A549 (cell line): ENCODE results near the gene SRF. TPM values are rescaled to one million over a fixed set of nuclear protein-coding genes. Genes with fewer than 3 reads are reported as not detected.
A peak's percentile ranks its signal among the peaks of the same experiment; 100 is the strongest.

Source experiments
- ATAC-seq, 2 experiments: fragments of 200-7000 bp in 1 of 2; fragments of >200 bp in 1 of 2; cut with Nextera tagmentation in 1 of 2; cut with Tn5 transposase in 1 of 2; 3 replicates each; pipeline versions ENCODE4 v1.8.0 to v1.9.1; 2018 to 2020; ENCODE audit warnings: mild to moderate bottlenecking in 1 of 2, moderate library complexity in 1 of 2
- CTCF ChIA-PET: fragments of 300-600 bp; sonication (Branson Sonifier 250); formaldehyde crosslinking; extraction: SDS; loops from one replicate; lab custom pipeline; 2021; ENCODE audit warnings: antibody characterized with exemption, inconsistent platforms; lab: Yijun Ruan, JAX
- POLR2A ChIA-PET: fragments of 350-600 bp; formaldehyde crosslinking; extraction: SDS; loops from one replicate; lab custom pipeline; 2021; ENCODE audit warnings: antibody characterized with exemption, inconsistent platforms; lab: Yijun Ruan, JAX
- DNase-seq, 2 experiments: peaks; one replicate each; pipeline versions ENCODE4 v3.0.0 to v3.0.0-alpha.2; 2011 to 2016; ENCODE audit warnings: low read depth in 1 of 2, low spot score in 1 of 2
- FAIRE-seq: peaks from 2 replicates; lab custom pipeline; 2011; peaks lifted over from hg19 to GRCh38; lab: Jason Lieb, UNC
- H3K27ac ChIP-seq, 2 experiments: fragments of >200 bp; sonication (Bioruptor Twin); formaldehyde crosslinking; 3 replicates each; pipeline ENCODE4 v1.5.1; 2016 to 2017
- H3K4me1 ChIP-seq: fragments of >200 bp; sonication (Bioruptor Twin); formaldehyde crosslinking; 3 replicates; pipeline ENCODE4 v1.6.1; 2016
- H3K4me2 ChIP-seq: fragments of >200 bp; sonication (Bioruptor Twin); formaldehyde crosslinking; 3 replicates; pipeline ENCODE4 v1.6.1; 2016
- H3K4me3 ChIP-seq: fragments of >200 bp; sonication (Bioruptor Twin); formaldehyde crosslinking; 3 replicates; pipeline ENCODE4 v1.5.1; 2016
- H3K9me3 ChIP-seq: fragments of >200 bp; sonication (Bioruptor Twin); formaldehyde crosslinking; 3 replicates; pipeline ENCODE4 v1.6.1; 2016
- CBX2 ChIP-seq: fragments of 200-600 bp; sonication (generic); IDR thresholded peaks from 2 replicates; pipeline ENCODE4 v1.6.1; 2016; ENCODE audit warnings: low read depth, mild to moderate bottlenecking, borderline replicate concordance
- CHD4 ChIP-seq: fragments of 200-600 bp; sonication (generic); IDR thresholded peaks from 2 replicates; pipeline ENCODE4 v1.6.1; 2016; ENCODE audit warnings: antibody characterized with exemption, mild to moderate bottlenecking, borderline replicate concordance
- EHMT2 ChIP-seq: fragments of 200-600 bp; sonication (generic); IDR thresholded peaks from 2 replicates; pipeline ENCODE4 v1.6.1; 2016; ENCODE audit warnings: antibody characterized with exemption, low read depth, mild to moderate bottlenecking, moderate library complexity
- GATA3 ChIP-seq: IDR thresholded peaks from 2 replicates; pipeline ENCODE4 v1.6.1; 2012; ENCODE audit warnings: borderline replicate concordance
- JUN ChIP-seq, 2 experiments: fragments of >200 bp; sonication (Bioruptor Twin); formaldehyde crosslinking; IDR thresholded peaks; 2 replicates in 1 of 2; 3 replicates in 1 of 2; pipeline ENCODE4 v1.6.1; 2016 to 2017
- MYC ChIP-seq: IDR thresholded peaks from 2 replicates; pipeline ENCODE4 v1.6.1; 2012; ENCODE audit warnings: mild to moderate bottlenecking, inconsistent platforms, low read length, improper control_type of control experiment, borderline replicate concordance
- PHF8 ChIP-seq: fragments of 200-600 bp; sonication (generic); IDR thresholded peaks from 2 replicates; pipeline ENCODE4 v1.6.1; 2016; ENCODE audit warnings: low read depth, mild to moderate bottlenecking, antibody characterized with exemption, moderate library complexity, borderline replicate concordance
- POLR2A ChIP-seq: IDR thresholded peaks from 2 replicates; pipeline ENCODE4 v1.6.1; 2012; ENCODE audit warnings: mild to moderate bottlenecking, low read length
- RCOR1 ChIP-seq: fragments of 150-350 bp; IDR thresholded peaks from 2 replicates; pipeline ENCODE4 v1.6.1; 2014; ENCODE audit warnings: antibody characterized with exemption, low read length, low read depth
- RNF2 ChIP-seq: fragments of 200-600 bp; sonication (generic); IDR thresholded peaks from 2 replicates; pipeline ENCODE4 v1.6.1; 2016; ENCODE audit warnings: low read depth, mild to moderate bottlenecking, antibody characterized with exemption, moderate library complexity, borderline replicate concordance
- SREBF2 ChIP-seq: fragments of 450-650 bp; IDR thresholded peaks from 2 replicates; pipeline ENCODE4 v1.6.1; 2014; ENCODE audit warnings: mild to moderate bottlenecking, moderate library complexity
- TP53 ChIP-seq: fragments of 250-450 bp; sonication (Bioruptor Pico); IDR thresholded peaks from 2 replicates; pipeline ENCODE4 v1.5.0; 2021; ENCODE audit warnings: mild to moderate bottlenecking, moderate library complexity
- ZNF302 ChIP-seq: fragments of 250-450 bp; sonication (Bioruptor Pico); IDR thresholded peaks from 2 replicates; pipeline ENCODE4 v1.9.0; 2021; ENCODE audit warnings: inconsistent platforms, mild to moderate bottlenecking, moderate library complexity
- WGBS: methylation state at CpG from one replicate; pipeline ENCODE4 v1.1.6; 2017; ENCODE audit errors: missing lambda C conversion rate; 5-methylcytosine and 5-hydroxymethylcytosine counted together
- polyA plus RNA-seq, 4 experiments: library from polyadenylated mRNA; depleted of rRNA in 3 of 4; stranded (reverse); fragments of >200 nt; fragmentation: RNase III in 1 of 4; extraction: RNeasy Plus Mini Kit Qiagen cat#74134 plus additional on column Dnase treatment in 1 of 4; gene quantifications; 2 replicates in 3 of 4; 3 replicates in 1 of 4; pipeline ENCODE4 v1.2.3, GENCODE V29; 2011 to 2017
- TF ChIP-seq, protein P1 (sequence below): fragments of >200 bp; sonication (Bioruptor Twin); formaldehyde crosslinking; IDR thresholded peaks from 3 replicates; pipeline ENCODE4 v1.5.1; 2016
- TF ChIP-seq, protein P2 (sequence below): fragments of 150-350 bp; IDR thresholded peaks from 2 replicates; pipeline ENCODE4 v1.6.1; 2014; ENCODE audit warnings: low read depth, mild to moderate bottlenecking, low read length
- TF ChIP-seq, protein P3 (sequence below): IDR thresholded peaks from 2 replicates; pipeline ENCODE4 v1.6.1; 2012; ENCODE audit warnings: low read depth, borderline replicate concordance
- TF ChIP-seq, protein P4 (sequence below): IDR thresholded peaks from 2 replicates; pipeline ENCODE4 v1.6.1; 2012
- TF ChIP-seq, protein P5 (sequence below): fragments of 200-600 bp; sonication (generic); IDR thresholded peaks from 2 replicates; pipeline ENCODE4 v1.6.1; 2016; ENCODE audit warnings: antibody characterized with exemption, mild to moderate bottlenecking, moderate library complexity
- TF ChIP-seq, protein P6 (sequence below): fragments of >200 bp; sonication (Bioruptor Twin); formaldehyde crosslinking; IDR thresholded peaks from 3 replicates; pipeline ENCODE4 v1.6.1; 2016
- TF ChIP-seq, protein P7 (sequence below): fragments of 450-650 bp; IDR thresholded peaks from 2 replicates; pipeline ENCODE4 v1.6.1; 2014; ENCODE audit warnings: antibody characterized with exemption

The SRF gene
- polyA plus RNA-seq, 2 of the 4 experiments (the other 2 are of a cell fraction): 14.0 to 16.7 TPM

DNA sequence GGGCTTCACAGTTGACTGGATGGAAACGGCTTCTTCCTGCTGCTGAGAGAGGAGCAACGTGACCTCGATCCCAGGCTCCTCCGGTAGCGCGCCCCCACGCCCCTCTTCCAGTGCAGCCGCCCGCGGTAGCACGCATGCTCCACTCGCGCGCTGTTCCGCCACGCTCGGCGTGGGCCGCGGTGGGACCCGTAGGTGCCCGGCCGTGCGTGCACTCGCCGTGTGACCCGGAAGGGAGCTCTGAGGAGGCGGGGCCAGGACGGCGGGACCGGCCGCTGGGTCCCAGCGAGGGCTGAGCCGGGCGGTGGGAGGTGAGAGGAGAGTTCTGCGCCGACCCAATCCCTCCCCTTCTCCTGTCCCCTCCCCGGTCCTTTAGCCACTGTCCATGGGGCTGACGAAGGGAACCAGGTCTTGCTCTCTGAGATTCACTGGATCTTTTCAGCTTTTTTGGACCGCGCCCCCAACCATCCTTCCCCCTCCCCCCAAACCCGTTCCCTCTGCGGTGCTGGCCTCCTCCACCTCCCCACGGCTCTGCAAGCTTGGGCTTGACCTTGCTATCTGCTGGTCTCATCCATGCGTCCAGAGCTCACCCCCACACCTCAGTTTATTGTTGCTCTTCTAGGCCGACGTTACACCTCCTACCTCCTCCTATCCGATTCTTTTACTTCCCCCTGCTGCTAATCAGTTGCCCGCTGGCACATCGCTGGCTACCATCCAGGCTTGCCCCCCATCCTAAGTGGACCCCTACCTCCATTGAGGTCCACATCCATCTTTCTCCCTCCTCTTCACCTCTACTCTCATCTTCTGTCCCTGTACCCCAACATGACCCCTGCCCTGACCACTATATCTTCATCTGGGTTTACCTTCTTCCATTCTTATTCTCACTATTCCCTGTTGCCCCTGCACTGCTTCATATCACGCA is 11.1 kb downstream of the SRF start, which contains the start of gene CUL9:
CUL9 (plus strand) TSS at position 255 of the 919 bp plus-strand sequence. CDS start 2,115 bp downstream, outside the sequence.
- peak within 1 kb of the TSS; percentile 93 for H3K4me2 ChIP-seq
- TF ChIP-seq, protein P1, sequence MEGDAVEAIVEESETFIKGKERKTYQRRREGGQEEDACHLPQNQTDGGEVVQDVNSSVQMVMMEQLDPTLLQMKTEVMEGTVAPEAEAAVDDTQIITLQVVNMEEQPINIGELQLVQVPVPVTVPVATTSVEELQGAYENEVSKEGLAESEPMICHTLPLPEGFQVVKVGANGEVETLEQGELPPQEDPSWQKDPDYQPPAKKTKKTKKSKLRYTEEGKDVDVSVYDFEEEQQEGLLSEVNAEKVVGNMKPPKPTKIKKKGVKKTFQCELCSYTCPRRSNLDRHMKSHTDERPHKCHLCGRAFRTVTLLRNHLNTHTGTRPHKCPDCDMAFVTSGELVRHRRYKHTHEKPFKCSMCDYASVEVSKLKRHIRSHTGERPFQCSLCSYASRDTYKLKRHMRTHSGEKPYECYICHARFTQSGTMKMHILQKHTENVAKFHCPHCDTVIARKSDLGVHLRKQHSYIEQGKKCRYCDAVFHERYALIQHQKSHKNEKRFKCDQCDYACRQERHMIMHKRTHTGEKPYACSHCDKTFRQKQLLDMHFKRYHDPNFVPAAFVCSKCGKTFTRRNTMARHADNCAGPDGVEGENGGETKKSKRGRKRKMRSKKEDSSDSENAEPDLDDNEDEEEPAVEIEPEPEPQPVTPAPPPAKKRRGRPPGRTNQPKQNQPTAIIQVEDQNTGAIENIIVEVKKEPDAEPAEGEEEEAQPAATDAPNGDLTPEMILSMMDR: no peak
- no peak for TF ChIP-seq RNF2
- TF ChIP-seq, protein P2, sequence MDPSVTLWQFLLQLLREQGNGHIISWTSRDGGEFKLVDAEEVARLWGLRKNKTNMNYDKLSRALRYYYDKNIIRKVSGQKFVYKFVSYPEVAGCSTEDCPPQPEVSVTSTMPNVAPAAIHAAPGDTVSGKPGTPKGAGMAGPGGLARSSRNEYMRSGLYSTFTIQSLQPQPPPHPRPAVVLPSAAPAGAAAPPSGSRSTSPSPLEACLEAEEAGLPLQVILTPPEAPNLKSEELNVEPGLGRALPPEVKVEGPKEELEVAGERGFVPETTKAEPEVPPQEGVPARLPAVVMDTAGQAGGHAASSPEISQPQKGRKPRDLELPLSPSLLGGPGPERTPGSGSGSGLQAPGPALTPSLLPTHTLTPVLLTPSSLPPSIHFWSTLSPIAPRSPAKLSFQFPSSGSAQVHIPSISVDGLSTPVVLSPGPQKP: no peak
- TF ChIP-seq, protein P3, sequence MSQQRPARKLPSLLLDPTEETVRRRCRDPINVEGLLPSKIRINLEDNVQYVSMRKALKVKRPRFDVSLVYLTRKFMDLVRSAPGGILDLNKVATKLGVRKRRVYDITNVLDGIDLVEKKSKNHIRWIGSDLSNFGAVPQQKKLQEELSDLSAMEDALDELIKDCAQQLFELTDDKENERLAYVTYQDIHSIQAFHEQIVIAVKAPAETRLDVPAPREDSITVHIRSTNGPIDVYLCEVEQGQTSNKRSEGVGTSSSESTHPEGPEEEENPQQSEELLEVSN: peak; percentile 32; the same call in 1 of the 2 replicates
- TF ChIP-seq JUN (IDR thresholded peaks at IDR 0.05): peak; percentile 32 to 76; a peak in 3 of 5 replicates
- TF ChIP-seq POLR2A: peak; percentile 63
- TF ChIP-seq, protein P4, sequence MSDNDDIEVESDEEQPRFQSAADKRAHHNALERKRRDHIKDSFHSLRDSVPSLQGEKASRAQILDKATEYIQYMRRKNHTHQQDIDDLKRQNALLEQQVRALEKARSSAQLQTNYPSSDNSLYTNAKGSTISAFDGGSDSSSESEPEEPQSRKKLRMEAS: peak; percentile 86
- TF ChIP-seq CBX2: no peak
- TF ChIP-seq ZNF302 (CRISPR knock-in tag): no peak
- TF ChIP-seq GATA3: 0 out of 2 replicates have a peak, but pooled peaks have one; percentile 10
- 0 out of 2 replicates have a peak, but pooled peaks have one; percentile 39 for TF ChIP-seq MYC
- TF ChIP-seq, protein P5, sequence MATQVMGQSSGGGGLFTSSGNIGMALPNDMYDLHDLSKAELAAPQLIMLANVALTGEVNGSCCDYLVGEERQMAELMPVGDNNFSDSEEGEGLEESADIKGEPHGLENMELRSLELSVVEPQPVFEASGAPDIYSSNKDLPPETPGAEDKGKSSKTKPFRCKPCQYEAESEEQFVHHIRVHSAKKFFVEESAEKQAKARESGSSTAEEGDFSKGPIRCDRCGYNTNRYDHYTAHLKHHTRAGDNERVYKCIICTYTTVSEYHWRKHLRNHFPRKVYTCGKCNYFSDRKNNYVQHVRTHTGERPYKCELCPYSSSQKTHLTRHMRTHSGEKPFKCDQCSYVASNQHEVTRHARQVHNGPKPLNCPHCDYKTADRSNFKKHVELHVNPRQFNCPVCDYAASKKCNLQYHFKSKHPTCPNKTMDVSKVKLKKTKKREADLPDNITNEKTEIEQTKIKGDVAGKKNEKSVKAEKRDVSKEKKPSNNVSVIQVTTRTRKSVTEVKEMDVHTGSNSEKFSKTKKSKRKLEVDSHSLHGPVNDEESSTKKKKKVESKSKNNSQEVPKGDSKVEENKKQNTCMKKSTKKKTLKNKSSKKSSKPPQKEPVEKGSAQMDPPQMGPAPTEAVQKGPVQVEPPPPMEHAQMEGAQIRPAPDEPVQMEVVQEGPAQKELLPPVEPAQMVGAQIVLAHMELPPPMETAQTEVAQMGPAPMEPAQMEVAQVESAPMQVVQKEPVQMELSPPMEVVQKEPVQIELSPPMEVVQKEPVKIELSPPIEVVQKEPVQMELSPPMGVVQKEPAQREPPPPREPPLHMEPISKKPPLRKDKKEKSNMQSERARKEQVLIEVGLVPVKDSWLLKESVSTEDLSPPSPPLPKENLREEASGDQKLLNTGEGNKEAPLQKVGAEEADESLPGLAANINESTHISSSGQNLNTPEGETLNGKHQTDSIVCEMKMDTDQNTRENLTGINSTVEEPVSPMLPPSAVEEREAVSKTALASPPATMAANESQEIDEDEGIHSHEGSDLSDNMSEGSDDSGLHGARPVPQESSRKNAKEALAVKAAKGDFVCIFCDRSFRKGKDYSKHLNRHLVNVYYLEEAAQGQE: no peak
- peak; percentile 72; the same call in 1 of the 2 replicates for TF ChIP-seq TP53 (CRISPR knock-in tag)
- TF ChIP-seq RCOR1: no peak
- TF ChIP-seq, protein P6, sequence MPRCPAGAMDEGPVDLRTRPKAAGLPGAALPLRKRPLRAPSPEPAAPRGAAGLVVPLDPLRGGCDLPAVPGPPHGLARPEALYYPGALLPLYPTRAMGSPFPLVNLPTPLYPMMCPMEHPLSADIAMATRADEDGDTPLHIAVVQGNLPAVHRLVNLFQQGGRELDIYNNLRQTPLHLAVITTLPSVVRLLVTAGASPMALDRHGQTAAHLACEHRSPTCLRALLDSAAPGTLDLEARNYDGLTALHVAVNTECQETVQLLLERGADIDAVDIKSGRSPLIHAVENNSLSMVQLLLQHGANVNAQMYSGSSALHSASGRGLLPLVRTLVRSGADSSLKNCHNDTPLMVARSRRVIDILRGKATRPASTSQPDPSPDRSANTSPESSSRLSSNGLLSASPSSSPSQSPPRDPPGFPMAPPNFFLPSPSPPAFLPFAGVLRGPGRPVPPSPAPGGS: peak; percentile 36; the same call in 1 of the 3 replicates
- no peak for TF ChIP-seq SREBF2
- TF ChIP-seq CHD4: no peak
- TF ChIP-seq, protein P7, sequence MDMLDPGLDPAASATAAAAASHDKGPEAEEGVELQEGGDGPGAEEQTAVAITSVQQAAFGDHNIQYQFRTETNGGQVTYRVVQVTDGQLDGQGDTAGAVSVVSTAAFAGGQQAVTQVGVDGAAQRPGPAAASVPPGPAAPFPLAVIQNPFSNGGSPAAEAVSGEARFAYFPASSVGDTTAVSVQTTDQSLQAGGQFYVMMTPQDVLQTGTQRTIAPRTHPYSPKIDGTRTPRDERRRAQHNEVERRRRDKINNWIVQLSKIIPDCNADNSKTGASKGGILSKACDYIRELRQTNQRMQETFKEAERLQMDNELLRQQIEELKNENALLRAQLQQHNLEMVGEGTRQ: peak; percentile 8; the same call in 1 of the 2 replicates
- TF ChIP-seq PHF8: peak; percentile 49; the same call in 1 of the 2 replicates
- TF ChIP-seq EHMT2: no peak
- WGBS: 4% methylated on average over 25 of the region's 51 CpGs
- peak within 1 kb of the TSS; percentile 84 to 97 for H3K27ac ChIP-seq
- peaks cover 13% of the 10 kb centered on the region; the same call in 2 of the 3 replicates for H3K4me1 ChIP-seq
- ChIA-PET CTCF (interaction anchor here (3.5 kb wide), 1 partner anchor 11 kb away, joined by 12 read pairs; the partner anchor contains the start of gene SRF), POLR2A (interaction anchor here (0.6 kb wide), 2 partner anchors 10 to 219 kb away, joined by 3 to 4 read pairs; no protein-coding TSS in a partner anchor)
- FAIRE-seq (no peak), DNase-seq (peak; percentile 44 to 66), ATAC-seq (peak; percentile 94 to 95)
- peak within 1 kb of the TSS; percentile 77 for H3K4me3 ChIP-seq
- H3K9me3 ChIP-seq: no peaks in the 10 kb centered on the region
